ENCODE data around the gene PARD3. TPM values are rescaled to one million over a fixed set of nuclear protein-coding genes. Genes with fewer than 3 reads are reported as not detected.

The PARD3 gene
- total RNA-seq, 4 donors from 2014 or later = 150 to 172 (median 165) TPM

GRCh38 chr10:34690383-34691049 lies 124.6 kb downstream of the PARD3 start:
- H3K4me3 ChIP-seq (ENCODE audit: low read depth, poor library complexity, severe bottlenecking) = no peak overlapping the region
- WGBS, 2 donors = 50 to 51% methylated on average over 13 of the region's 13 CpGs

GRCh38 chr10:34689053-34689452 lies 126.0 kb downstream of the PARD3 start:
- no peak overlapping the region for H3K4me3 ChIP-seq (ENCODE audit: low read depth, poor library complexity, severe bottlenecking)
- intact Hi-C loops (cut with DNase I; ENCODE audit: low total_unique reads) = no loop called here
- 24 to 26% methylated on average over 8 of the region's 8 CpGs for WGBS, 2 donors
- DNase-seq (ENCODE audit: low spot score in 2 of 2) = no peak
- TF ChIP-seq POLR2A (IDR thresholded peaks at IDR 0.05) = no peak
- no peak for TF ChIP-seq CTCF (IDR thresholded peaks at IDR 0.05)

More at GRCh38 chr10:34690383-34691049, 124.6 kb downstream of the PARD3 start:
- DNase-seq (ENCODE audit: low spot score in 2 of 2) = peak in 1 of 2 donors; percentile 46
- TF ChIP-seq POLR2A (IDR thresholded peaks at IDR 0.05) = no peak
- no peak for TF ChIP-seq CTCF (IDR thresholded peaks at IDR 0.05)
- intact Hi-C loops (cut with DNase I; ENCODE audit: low total_unique reads) = no loop called here

- no peak for DNase-seq (ENCODE audit: low spot score in 2 of 2)
- no peak overlapping the region for H3K4me3 ChIP-seq (ENCODE audit: low read depth, poor library complexity, severe bottlenecking)
- 81 to 86% methylated on average over 11 of the region's 11 CpGs for WGBS, 2 donors
- intact Hi-C loops (cut with DNase I; ENCODE audit: low total_unique reads) = no loop called here
- TF ChIP-seq CTCF (IDR thresholded peaks at IDR 0.05) = no peak
- TF ChIP-seq POLR2A (IDR thresholded peaks at IDR 0.05) = no peak
Measured at GRCh38 chr10:34687434-34688210, 127.5 kb downstream of the PARD3 start.

GRCh38 chr10:34682580-34682979 lies 132.5 kb downstream of the PARD3 start:
- H3K4me3 ChIP-seq (ENCODE audit: low read depth, poor library complexity, severe bottlenecking) = no peak overlapping the region
- intact Hi-C loops (cut with DNase I; ENCODE audit: low total_unique reads) = no loop called here
- TF ChIP-seq POLR2A (IDR thresholded peaks at IDR 0.05) = no peak
- TF ChIP-seq CTCF (IDR thresholded peaks at IDR 0.05) = no peak
- 93 to 94% methylated on average over 7 of the region's 7 CpGs for WGBS, 2 donors
- DNase-seq (ENCODE audit: low spot score in 2 of 2) = no peak

- WGBS, 2 donors = 91 to 94% methylated on average over 5 of the region's 5 CpGs
- no peak overlapping the region for H3K4me3 ChIP-seq (ENCODE audit: low read depth, poor library complexity, severe bottlenecking)
- no peak for DNase-seq (ENCODE audit: low spot score in 2 of 2)
- intact Hi-C loops (cut with DNase I; ENCODE audit: low total_unique reads) = no loop called here
- TF ChIP-seq CTCF (IDR thresholded peaks at IDR 0.05) (no peak), POLR2A (IDR thresholded peaks at IDR 0.05) (no peak)
Measured at GRCh38 chr10:34681933-34682332, 133.2 kb downstream of the PARD3 start.
